SH-SY5Y (cell line): Measurements from ENCODE around the gene SPDYE17.
"Not testable (repeated sequence)": the region's sequence is repeated elsewhere in the genome, so short reads cannot be mapped to it uniquely, and the experiment has no call there.

ENCODE experiments used
- GATA2 ChIP-seq: IDR thresholded peaks from 2 replicates; pipeline ENCODE4 v1.6.1; 2011; ENCODE audit warnings: mild to moderate bottlenecking, low read depth, low read length
- GATA3 ChIP-seq: IDR thresholded peaks from 2 replicates; pipeline ENCODE4 v1.6.1; 2011; ENCODE audit warnings: low read depth, mild to moderate bottlenecking, low read length, moderate library complexity

- not testable (repeated sequence) for TF ChIP-seq GATA2, GATA3
These were observed 30.4 kb upstream of the SPDYE17 start, which contains the start of gene SPDYE18 for GRCh38 chr7:77062557-77062956.
